WTC11 (cell line): ENCODE data around the gene CLNK. TPM values are rescaled to one million over a fixed set of nuclear protein-coding genes. Genes with fewer than 3 reads are reported as not detected.

ENCODE experiments used
- ATAC-seq: fragments of 200-7000 bp; cut with Tn5 transposase; 2 replicates; pipeline ENCODE4 v1.10.0; 2021; ENCODE audit warnings: mild to moderate bottlenecking, moderate library complexity
- CTCF ChIA-PET: fragments of 300-600 bp; sonication (Branson Sonifier 250); formaldehyde crosslinking; loops from one replicate; lab custom pipeline; 2021; ENCODE audit warnings: antibody characterized with exemption; lab: Charles Lee
- POLR2A ChIA-PET: fragments of 350-600 bp; sonication (Branson Sonifier 250); formaldehyde crosslinking; loops from one replicate; lab custom pipeline; 2021; ENCODE audit warnings: antibody characterized with exemption; lab: Charles Lee
- DNase-seq: peaks from one replicate; pipeline ENCODE4 v3.0.0; 2021; ENCODE audit warnings: low spot score
- H3K27ac Mint-ChIP-seq: 2 replicates; pipeline ENCODE4 v1.8.0; 2021; ENCODE audit warnings: mixed read lengths
- H3K27me3 Mint-ChIP-seq: 2 replicates; pipeline ENCODE4 v1.8.0; 2021; ENCODE audit warnings: low read depth, mild to moderate bottlenecking, moderate library complexity, mixed read lengths
- H3K36me3 Mint-ChIP-seq: 2 replicates; pipeline ENCODE4 v1.8.0; 2021; ENCODE audit warnings: mixed read lengths
- H3K4me1 Mint-ChIP-seq: 2 replicates; pipeline ENCODE4 v1.8.0; 2022; ENCODE audit warnings: mixed read lengths
- H3K4me3 Mint-ChIP-seq: 2 replicates; pipeline ENCODE4 v1.8.0; 2021; ENCODE audit warnings: mild to moderate bottlenecking, moderate library complexity, mixed read lengths
- H3K9me3 Mint-ChIP-seq: 2 replicates; pipeline ENCODE4 v1.8.0; 2021; ENCODE audit warnings: mixed read lengths
- CBFB ChIP-seq: sonication (generic); formaldehyde crosslinking; IDR thresholded peaks from 2 replicates; pipeline ENCODE4 v1.8.1; 2022; ENCODE audit warnings: mild to moderate bottlenecking, low read depth, missing genetic modification reagents
- ESRRA ChIP-seq: sonication (generic); formaldehyde crosslinking; IDR thresholded peaks from 2 replicates; pipeline ENCODE4 v1.8.1; 2022; ENCODE audit warnings: mild to moderate bottlenecking, missing genetic modification reagents, borderline replicate concordance
- JAZF1 ChIP-seq: fragments of 250-450 bp; sonication (Bioruptor Pico); IDR thresholded peaks from 2 replicates; pipeline ENCODE4 v1.9.0; 2021; ENCODE audit warnings: moderate library complexity, mild to moderate bottlenecking, inconsistent platforms
- MXD4 ChIP-seq: fragments of 250-450 bp; sonication (Bioruptor Pico); IDR thresholded peaks from 2 replicates; pipeline ENCODE4 v1.8.0; 2021; ENCODE audit warnings: mild to moderate bottlenecking, moderate library complexity, borderline replicate concordance
- NR2C2 ChIP-seq: sonication (generic); formaldehyde crosslinking; IDR thresholded peaks from 2 replicates; pipeline ENCODE4 v1.8.0; 2022; ENCODE audit warnings: mild to moderate bottlenecking, missing genetic modification reagents
- OVOL2 ChIP-seq: fragments of 250-450 bp; sonication (Bioruptor Pico); IDR thresholded peaks from 2 replicates; pipeline ENCODE4 v1.9.0; 2021; ENCODE audit warnings: mild to moderate bottlenecking, borderline replicate concordance
- ZNF138 ChIP-seq: sonication (generic); formaldehyde crosslinking; conservative IDR thresholded peaks from 2 replicates; pipeline ENCODE4 v1.8.1; 2022; ENCODE audit warnings: mild to moderate bottlenecking, moderate library complexity, missing genetic modification reagents
- ZNF396 ChIP-seq: fragments of 250-450 bp; sonication (Bioruptor Pico); IDR thresholded peaks from 2 replicates; pipeline ENCODE4 v1.8.0; 2021; ENCODE audit warnings: mild to moderate bottlenecking, moderate library complexity, borderline replicate concordance
- ZNF671 ChIP-seq: fragments of 250-450 bp; sonication (Bioruptor Pico); IDR thresholded peaks from 2 replicates; pipeline ENCODE4 v1.8.0; 2021; ENCODE audit warnings: mild to moderate bottlenecking
- total RNA-seq: library from RNA; stranded (reverse); gene quantifications from 3 replicates; pipeline ENCODE4 v1.2.3, GENCODE V29; 2021
- TF ChIP-seq, protein P1 (sequence below): sonication (generic); formaldehyde crosslinking; IDR thresholded peaks from 2 replicates; pipeline ENCODE4 v1.8.1; 2022; ENCODE audit warnings: mild to moderate bottlenecking, missing genetic modification reagents, moderate library complexity, borderline replicate concordance
- TF ChIP-seq, protein P2 (sequence below): sonication (generic); formaldehyde crosslinking; IDR thresholded peaks from 2 replicates; pipeline ENCODE4 v1.8.1; 2022; ENCODE audit warnings: low read depth, mild to moderate bottlenecking, moderate library complexity, missing genetic modification reagents, borderline replicate concordance
- TF ChIP-seq, protein P3 (sequence below): fragments of 250-450 bp; sonication (Bioruptor Pico); conservative IDR thresholded peaks from 2 replicates; pipeline ENCODE4 v1.9.0; 2021; ENCODE audit warnings: mild to moderate bottlenecking
- TF ChIP-seq, protein P4 (sequence below): fragments of 250-450 bp; sonication (Bioruptor Pico); IDR thresholded peaks from 2 replicates; pipeline ENCODE4 v2.1.2; 2022; ENCODE audit warnings: mild to moderate bottlenecking, moderate library complexity
- TF ChIP-seq, protein P5 (sequence below): sonication (generic); formaldehyde crosslinking; IDR thresholded peaks from 2 replicates; pipeline ENCODE4 v1.8.1; 2022; ENCODE audit warnings: mild to moderate bottlenecking, moderate library complexity, missing genetic modification reagents
- TF ChIP-seq, protein P6 (sequence below): fragments of 250-450 bp; sonication (Bioruptor Pico); IDR thresholded peaks from 2 replicates; pipeline ENCODE4 v1.9.0; 2021; ENCODE audit warnings: moderate library complexity, mild to moderate bottlenecking, inconsistent platforms, borderline replicate concordance
- TF ChIP-seq, protein P7 (sequence below): fragments of 250-450 bp; sonication (Bioruptor Pico); IDR thresholded peaks from 2 replicates; pipeline ENCODE4 v1.9.0; 2021; ENCODE audit warnings: mild to moderate bottlenecking
- TF ChIP-seq, protein P8 (sequence below): sonication (generic); formaldehyde crosslinking; IDR thresholded peaks from 2 replicates; pipeline ENCODE4 v1.8.0; 2022; ENCODE audit warnings: mild to moderate bottlenecking, missing genetic modification reagents

CLNK gene
- total RNA-seq, 1 experiment from 2014 or later, result not detected

DNA sequence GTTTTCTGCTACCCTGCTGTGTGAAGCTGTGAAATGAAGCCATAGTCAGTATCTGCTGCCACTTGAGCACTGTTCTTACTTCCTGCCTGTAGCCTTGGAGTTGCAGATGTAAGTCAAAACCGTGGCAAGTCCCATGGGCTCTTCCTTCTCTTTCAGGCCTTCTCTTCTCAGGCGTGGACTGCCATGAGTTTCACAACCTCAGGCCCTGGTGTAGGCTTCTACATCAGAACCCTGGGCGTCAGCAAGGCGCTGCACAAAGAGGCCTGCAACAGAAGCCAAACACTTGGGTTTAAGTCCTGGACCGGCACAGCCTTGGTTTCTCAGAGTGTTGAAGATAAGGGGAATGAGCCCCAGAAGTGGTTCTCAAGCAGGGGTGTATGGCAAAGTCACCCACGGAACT is 229.8 kb downstream of the CLNK start:
- peaks cover 43% of the 10 kb centered on the region for H3K36me3 Mint-ChIP-seq
- H3K4me3 Mint-ChIP-seq, result peak overlapping the region; percentile 85; the same call in 1 of the 2 replicates
- ChIA-PET POLR2A (no interaction called here), CTCF (no interaction called here)
- peaks cover 51% of the 10 kb centered on the region for H3K27me3 Mint-ChIP-seq
- H3K4me1 Mint-ChIP-seq, result peaks cover 32% of the 10 kb centered on the region
- H3K27ac Mint-ChIP-seq, result peak overlapping the region; percentile 5; the same call in 1 of the 2 replicates
- no peak for DNase-seq
- no peak for ATAC-seq
- no peaks in the 10 kb centered on the region for H3K9me3 Mint-ChIP-seq
- TF ChIP-seq, protein P1, sequence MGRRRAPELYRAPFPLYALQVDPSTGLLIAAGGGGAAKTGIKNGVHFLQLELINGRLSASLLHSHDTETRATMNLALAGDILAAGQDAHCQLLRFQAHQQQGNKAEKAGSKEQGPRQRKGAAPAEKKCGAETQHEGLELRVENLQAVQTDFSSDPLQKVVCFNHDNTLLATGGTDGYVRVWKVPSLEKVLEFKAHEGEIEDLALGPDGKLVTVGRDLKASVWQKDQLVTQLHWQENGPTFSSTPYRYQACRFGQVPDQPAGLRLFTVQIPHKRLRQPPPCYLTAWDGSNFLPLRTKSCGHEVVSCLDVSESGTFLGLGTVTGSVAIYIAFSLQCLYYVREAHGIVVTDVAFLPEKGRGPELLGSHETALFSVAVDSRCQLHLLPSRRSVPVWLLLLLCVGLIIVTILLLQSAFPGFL, result no peak
- TF ChIP-seq ESRRA (CRISPR knock-in tag) (no peak), ZNF138 (CRISPR knock-in tag) (no peak), JAZF1 (CRISPR knock-in tag) (no peak)
- TF ChIP-seq, protein P2, sequence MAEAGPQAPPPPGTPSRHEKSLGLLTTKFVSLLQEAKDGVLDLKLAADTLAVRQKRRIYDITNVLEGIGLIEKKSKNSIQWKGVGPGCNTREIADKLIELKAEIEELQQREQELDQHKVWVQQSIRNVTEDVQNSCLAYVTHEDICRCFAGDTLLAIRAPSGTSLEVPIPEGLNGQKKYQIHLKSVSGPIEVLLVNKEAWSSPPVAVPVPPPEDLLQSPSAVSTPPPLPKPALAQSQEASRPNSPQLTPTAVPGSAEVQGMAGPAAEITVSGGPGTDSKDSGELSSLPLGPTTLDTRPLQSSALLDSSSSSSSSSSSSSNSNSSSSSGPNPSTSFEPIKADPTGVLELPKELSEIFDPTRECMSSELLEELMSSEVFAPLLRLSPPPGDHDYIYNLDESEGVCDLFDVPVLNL, result no peak
- TF ChIP-seq, protein P3, sequence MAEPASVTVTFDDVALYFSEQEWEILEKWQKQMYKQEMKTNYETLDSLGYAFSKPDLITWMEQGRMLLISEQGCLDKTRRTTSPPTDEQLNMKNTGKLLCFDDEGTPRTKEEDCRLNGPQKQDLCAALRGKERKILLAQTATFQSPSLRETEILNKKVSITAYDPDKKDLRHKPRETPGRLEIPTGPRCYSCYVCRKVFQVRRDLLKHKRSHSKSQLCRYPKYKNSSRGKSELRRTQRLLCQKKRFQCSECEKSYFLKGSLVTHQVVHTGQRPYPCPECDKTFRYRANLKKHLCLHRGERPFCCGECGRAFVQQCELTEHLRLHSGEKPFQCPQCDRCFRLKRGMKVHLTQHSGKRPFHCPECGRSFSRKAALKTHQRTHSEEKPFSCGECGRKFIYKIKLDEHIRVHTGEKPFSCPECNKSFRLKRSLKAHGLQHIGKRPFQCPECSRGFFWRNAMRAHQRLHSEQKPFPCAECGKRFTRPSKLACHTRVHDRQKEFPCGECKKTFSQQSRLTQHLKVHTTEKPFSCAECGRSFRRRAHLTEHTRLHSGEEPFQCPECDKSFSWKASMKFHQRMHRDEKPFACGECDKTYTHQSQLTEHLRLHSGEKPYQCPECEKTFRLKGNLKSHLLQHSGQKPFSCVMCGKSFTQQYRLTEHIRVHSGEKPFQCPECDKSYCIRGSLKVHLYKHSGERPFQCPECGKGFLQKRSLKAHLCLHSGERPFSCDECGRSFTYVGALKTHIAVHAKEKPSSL (CRISPR knock-in tag), result no peak
- TF ChIP-seq, protein P4, sequence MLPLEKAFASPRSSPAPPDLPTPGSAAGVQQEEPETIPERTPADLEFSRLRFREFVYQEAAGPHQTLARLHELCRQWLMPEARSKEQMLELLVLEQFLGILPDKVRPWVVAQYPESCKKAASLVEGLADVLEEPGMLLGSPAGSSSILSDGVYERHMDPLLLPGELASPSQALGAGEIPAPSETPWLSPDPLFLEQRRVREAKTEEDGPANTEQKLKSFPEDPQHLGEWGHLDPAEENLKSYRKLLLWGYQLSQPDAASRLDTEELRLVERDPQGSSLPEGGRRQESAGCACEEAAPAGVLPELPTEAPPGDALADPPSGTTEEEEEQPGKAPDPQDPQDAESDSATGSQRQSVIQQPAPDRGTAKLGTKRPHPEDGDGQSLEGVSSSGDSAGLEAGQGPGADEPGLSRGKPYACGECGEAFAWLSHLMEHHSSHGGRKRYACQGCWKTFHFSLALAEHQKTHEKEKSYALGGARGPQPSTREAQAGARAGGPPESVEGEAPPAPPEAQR (CRISPR knock-in tag), result no peak

DNA sequence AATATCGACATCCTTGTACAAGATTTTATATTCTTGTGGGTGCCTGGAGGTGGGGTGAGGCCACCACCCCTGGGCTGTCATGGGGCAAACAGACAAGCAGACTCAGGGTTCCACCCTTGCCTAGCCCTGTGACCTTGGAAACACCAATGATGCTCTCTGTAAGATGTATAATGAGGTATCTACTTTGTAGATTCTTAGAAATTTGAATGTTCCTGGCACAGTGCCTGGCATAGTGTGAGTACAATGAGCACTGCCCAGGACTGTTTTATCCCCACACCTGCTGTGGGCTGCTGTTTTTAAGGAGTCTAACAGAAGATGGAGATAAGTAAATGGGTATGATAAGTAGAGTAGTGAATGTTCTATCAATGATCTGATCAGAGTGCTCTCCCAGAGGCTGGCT is 230.4 kb downstream of the CLNK start:
- no peak overlapping the region for H3K4me3 Mint-ChIP-seq
- ChIA-PET CTCF (no interaction called here), POLR2A (no interaction called here)
- TF ChIP-seq ZNF671 (CRISPR knock-in tag) (no peak), MXD4 (CRISPR knock-in tag) (no peak)
- TF ChIP-seq, protein P5, sequence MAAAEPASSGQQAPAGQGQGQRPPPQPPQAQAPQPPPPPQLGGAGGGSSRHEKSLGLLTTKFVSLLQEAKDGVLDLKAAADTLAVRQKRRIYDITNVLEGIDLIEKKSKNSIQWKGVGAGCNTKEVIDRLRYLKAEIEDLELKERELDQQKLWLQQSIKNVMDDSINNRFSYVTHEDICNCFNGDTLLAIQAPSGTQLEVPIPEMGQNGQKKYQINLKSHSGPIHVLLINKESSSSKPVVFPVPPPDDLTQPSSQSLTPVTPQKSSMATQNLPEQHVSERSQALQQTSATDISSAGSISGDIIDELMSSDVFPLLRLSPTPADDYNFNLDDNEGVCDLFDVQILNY (CRISPR knock-in tag), result no peak
- TF ChIP-seq, protein P2, result no peak
- TF ChIP-seq, protein P6, sequence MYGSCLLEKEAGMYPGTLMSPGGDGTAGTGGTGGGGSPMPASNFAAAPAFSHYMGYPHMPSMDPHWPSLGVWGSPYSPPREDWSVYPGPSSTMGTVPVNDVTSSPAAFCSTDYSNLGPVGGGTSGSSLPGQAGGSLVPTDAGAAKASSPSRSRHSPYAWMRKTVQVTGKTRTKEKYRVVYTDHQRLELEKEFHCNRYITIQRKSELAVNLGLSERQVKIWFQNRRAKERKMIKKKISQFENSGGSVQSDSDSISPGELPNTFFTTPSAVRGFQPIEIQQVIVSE, result no peak
- H3K9me3 Mint-ChIP-seq, result no peaks in the 10 kb centered on the region
- H3K36me3 Mint-ChIP-seq, result peaks cover 43% of the 10 kb centered on the region
- H3K27ac Mint-ChIP-seq, result no peak overlapping the region
- no peak for DNase-seq
- no peak for ATAC-seq
- H3K27me3 Mint-ChIP-seq, result peaks cover 45% of the 10 kb centered on the region
- H3K4me1 Mint-ChIP-seq, result peaks cover 32% of the 10 kb centered on the region

DNA sequence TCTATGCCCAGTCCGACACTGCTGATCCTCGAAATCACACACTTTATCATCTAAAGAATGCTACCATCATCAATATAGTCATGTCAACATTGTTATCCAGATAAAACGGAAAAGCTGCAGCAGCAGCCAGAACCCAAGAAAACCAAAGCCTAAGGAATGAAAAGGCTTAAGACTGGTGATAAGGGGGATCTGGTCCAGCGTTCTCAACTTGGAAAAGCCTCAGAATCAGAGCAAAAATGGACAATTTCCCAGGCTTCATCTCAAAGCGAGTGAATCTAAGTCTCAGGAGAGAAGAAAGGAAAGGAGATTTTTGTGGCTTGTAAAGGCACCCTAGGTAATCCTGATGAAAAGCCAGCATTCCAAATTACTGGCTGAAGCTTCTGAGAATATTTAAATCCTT is 235.6 kb downstream of the CLNK start:
- POLR2A ChIA-PET, result interaction anchor here (0.5 kb wide), 1 partner anchor 284 kb away, joined by 3 read pairs; no protein-coding TSS in a partner anchor
- ATAC-seq (no peak), DNase-seq (no peak)
- peaks cover 4% of the 10 kb centered on the region for H3K9me3 Mint-ChIP-seq
- peaks cover 67% of the 10 kb centered on the region for H3K36me3 Mint-ChIP-seq
- CTCF ChIA-PET, result interaction anchor here (1.1 kb wide), 1 partner anchor 12 kb away, joined by 4 read pairs; no protein-coding TSS in a partner anchor
- H3K27ac Mint-ChIP-seq, result no peak overlapping the region
- H3K4me3 Mint-ChIP-seq, result no peak overlapping the region
- H3K4me1 Mint-ChIP-seq, result no peaks in the 10 kb centered on the region; the same call in 1 of the 2 replicates
- H3K27me3 Mint-ChIP-seq, result peaks cover 1% of the 10 kb centered on the region
- no peak for TF ChIP-seq ZNF396 (CRISPR knock-in tag)
- TF ChIP-seq, protein P7, sequence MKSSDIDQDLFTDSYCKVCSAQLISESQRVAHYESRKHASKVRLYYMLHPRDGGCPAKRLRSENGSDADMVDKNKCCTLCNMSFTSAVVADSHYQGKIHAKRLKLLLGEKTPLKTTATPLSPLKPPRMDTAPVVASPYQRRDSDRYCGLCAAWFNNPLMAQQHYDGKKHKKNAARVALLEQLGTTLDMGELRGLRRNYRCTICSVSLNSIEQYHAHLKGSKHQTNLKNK (CRISPR knock-in tag), result no peak
- no peak for TF ChIP-seq OVOL2 (CRISPR knock-in tag)
- TF ChIP-seq CBFB (CRISPR knock-in tag), result no peak
- TF ChIP-seq ESRRA (CRISPR knock-in tag), result no peak
- TF ChIP-seq, protein P8, sequence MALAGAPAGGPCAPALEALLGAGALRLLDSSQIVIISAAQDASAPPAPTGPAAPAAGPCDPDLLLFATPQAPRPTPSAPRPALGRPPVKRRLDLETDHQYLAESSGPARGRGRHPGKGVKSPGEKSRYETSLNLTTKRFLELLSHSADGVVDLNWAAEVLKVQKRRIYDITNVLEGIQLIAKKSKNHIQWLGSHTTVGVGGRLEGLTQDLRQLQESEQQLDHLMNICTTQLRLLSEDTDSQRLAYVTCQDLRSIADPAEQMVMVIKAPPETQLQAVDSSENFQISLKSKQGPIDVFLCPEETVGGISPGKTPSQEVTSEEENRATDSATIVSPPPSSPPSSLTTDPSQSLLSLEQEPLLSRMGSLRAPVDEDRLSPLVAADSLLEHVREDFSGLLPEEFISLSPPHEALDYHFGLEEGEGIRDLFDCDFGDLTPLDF (CRISPR knock-in tag), result no peak
- TF ChIP-seq NR2C2, result no peak
- TF ChIP-seq, protein P3 (CRISPR knock-in tag), result no peak
